B cell (primary cell): ENCODE results near the gene CASZ1. TPM values are rescaled to one million over a fixed set of nuclear protein-coding genes. Genes with fewer than 3 reads are reported as not detected.

ENCODE experiments used
- ATAC-seq: fragments of 200-7000 bp; cut with Tn5 transposase; one replicate; pipeline ENCODE4 v1.10.0; 2021; ENCODE audit warnings: low read depth, mild to moderate bottlenecking, moderate number of reproducible peaks, moderate library complexity
- CTCF ChIA-PET: fragments of 350-600 bp; sonication (Branson Sonifier 250); formaldehyde crosslinking; loops from one replicate; lab custom pipeline; 2021; ENCODE audit warnings: antibody characterized with exemption, inconsistent platforms; lab: Charles Lee
- POLR2A ChIA-PET: fragments of 350-600 bp; sonication (Branson Sonifier 250); formaldehyde crosslinking; loops from one replicate; lab custom pipeline; 2021; ENCODE audit warnings: antibody characterized with exemption; lab: Charles Lee
- DNase-seq: peaks from one replicate; pipeline ENCODE4 v3.0.0; 2013
- H2AFZ ChIP-seq: 2 replicates; pipeline ENCODE4 v1.6.1; 2012; ENCODE audit warnings: mild to moderate bottlenecking, low read depth, low read length; ENCODE audit not compliant: insufficient read depth, poor library complexity, severe bottlenecking
- H3K27ac ChIP-seq, 2 donors: 1 replicate in 1 of 2; 2 replicates in 1 of 2; pipeline ENCODE4 v1.5.1; 2012 to 2013; ENCODE audit warnings: low read length in 2 of 2, mild to moderate bottlenecking in 2 of 2, moderate library complexity in 1 of 2
- H3K27me3 ChIP-seq, 4 experiments: fragments of 200-600 bp in 1 of 4; sonication (generic) in 1 of 4; replicated peaks in 1 of 4; 1 replicate in 2 of 4; 2 replicates in 2 of 4; pipeline versions ENCODE4 v1.6.1 to v1.7.0; 2013 to 2016; ENCODE audit warnings: low read length in 3 of 4, mild to moderate bottlenecking in 2 of 4, mixed read lengths in 1 of 4, moderate library complexity in 1 of 4; ENCODE audit not compliant: insufficient read depth in 4 of 4, control insufficient read depth in 3 of 4; ENCODE audit errors: control extremely low read depth in 1 of 4
- H3K36me3 ChIP-seq, 2 experiments: replicated peaks in 1 of 2; 1 replicate in 1 of 2; 2 replicates in 1 of 2; pipeline versions ENCODE4 v1.6.1 to v1.7.1; 2013; ENCODE audit warnings: low read length in 1 of 2; ENCODE audit not compliant: insufficient read depth in 2 of 2, control insufficient read depth in 1 of 2; ENCODE audit errors: control extremely low read depth in 1 of 2, extremely low read depth in 1 of 2
- H3K4me1 ChIP-seq, 2 donors: fragments of 200-600 bp in 1 of 2; sonication (generic) in 1 of 2; 1 replicate in 1 of 2; 2 replicates in 1 of 2; pipeline versions ENCODE4 v1.5.1 to v1.6.1; 2013 to 2017; ENCODE audit warnings: low read length in 2 of 2; ENCODE audit not compliant: control insufficient read depth in 2 of 2, insufficient read depth in 2 of 2
- H3K4me2 ChIP-seq: replicated peaks from 2 replicates; pipeline ENCODE3; 2012; ENCODE audit warnings: mild to moderate bottlenecking, low read depth, low read length; ENCODE audit not compliant: poor library complexity, severe bottlenecking
- H3K4me3 ChIP-seq, 5 experiments: fragments of 200-600 bp in 1 of 5; sonication (generic) in 1 of 5; 1 replicate in 3 of 5; 2 replicates in 2 of 5; pipeline versions ENCODE4 v1.5.1 to v1.7.0; 2011 to 2016; ENCODE audit warnings: low read length in 4 of 5, mild to moderate bottlenecking in 4 of 5, low read depth in 2 of 5, control low read depth in 1 of 5, moderate library complexity in 1 of 5; ENCODE audit not compliant: insufficient read depth in 1 of 5; ENCODE audit errors: control extremely low read depth in 1 of 5, extremely low read depth in 1 of 5
- H3K79me2 ChIP-seq: fragments of 200-600 bp; sonication (generic); one replicate; pipeline ENCODE4 v1.6.0; 2016; ENCODE audit warnings: low read length; ENCODE audit not compliant: control insufficient read depth, insufficient read depth
- H3K9ac ChIP-seq: fragments of 200-600 bp; sonication (generic); 2 replicates; pipeline ENCODE4 v1.6.1; 2017; ENCODE audit warnings: mild to moderate bottlenecking, low read length, moderate library complexity
- H3K9me3 ChIP-seq, 3 donors: one replicate each; pipeline versions ENCODE4 v1.6.1 to v1.7.1; 2013; ENCODE audit warnings: low read length in 2 of 3; ENCODE audit not compliant: control insufficient read depth in 2 of 3, insufficient read depth in 1 of 3; ENCODE audit errors: control extremely low read depth in 1 of 3
- H4K20me1 ChIP-seq: 2 replicates; pipeline ENCODE4 v1.6.0; 2012; ENCODE audit warnings: mild to moderate bottlenecking, low read length; ENCODE audit not compliant: insufficient read depth, control insufficient read depth, poor library complexity, severe bottlenecking
- H3K27ac Mint-ChIP-seq: one replicate; pipeline ENCODE4 v1.8.0; 2021; ENCODE audit warnings: mixed read lengths
- H3K27me3 Mint-ChIP-seq: one replicate; pipeline ENCODE4 v1.8.0; 2021; ENCODE audit warnings: mixed read lengths
- H3K4me1 Mint-ChIP-seq: one replicate; pipeline ENCODE4 v1.8.0; 2021; ENCODE audit warnings: mixed read lengths
- H3K4me3 Mint-ChIP-seq: one replicate; pipeline ENCODE4 v1.8.0; 2021; ENCODE audit warnings: mixed read lengths
- H3K9me3 Mint-ChIP-seq: one replicate; pipeline ENCODE4 v1.8.0; 2022; ENCODE audit warnings: mixed read lengths; ENCODE audit not compliant: insufficient read depth
- EZH2 ChIP-seq: IDR thresholded peaks from 2 replicates; pipeline ENCODE4 v1.6.1; 2012; ENCODE audit warnings: borderline replicate concordance, low read depth, mild to moderate bottlenecking, moderate library complexity, low read length; ENCODE audit not compliant: insufficient read depth, poor library complexity, severe bottlenecking
- WGBS: methylation state at CpG from one replicate; pipeline ENCODE4 v1.1.5; 2013; ENCODE audit warnings: missing lambda C conversion rate; ENCODE audit not compliant: insufficient coverage; 5-methylcytosine and 5-hydroxymethylcytosine counted together
- intact Hi-C: fragments of 100-400 bp; cut with micrococcal nuclease; formaldehyde crosslinking; loops from one replicate; pipeline ENCODE4 v1.10.0; 2022
- polyA plus RNA-seq: library from polyadenylated mRNA; depleted of rRNA; stranded (reverse); fragments of >200 nt; gene quantifications from 2 replicates; pipeline ENCODE4 v1.2.3, GENCODE V29; 2012
- total RNA-seq, 2 donors: library from RNA; stranded (reverse); fragments of 120-200 nt in 1 of 2; gene quantifications; 1 replicate in 1 of 2; 2 replicates in 1 of 2; pipeline versions ENCODE4 v1.2.3 to v1.2.4, GENCODE V29; 2013 to 2022
- TF ChIP-seq, protein P1 (sequence below): fragments of 200-600 bp; IDR thresholded peaks from one replicate; pipeline ENCODE4 v1.8.0; 2022; ENCODE audit warnings: antibody characterized with exemption, mild to moderate bottlenecking

CASZ1 gene
- total and polyA plus RNA-seq, 2 donors (not counting 1 experiment from before 2014, with no cell fraction given): 9.5 to 27.2 TPM

DNA sequence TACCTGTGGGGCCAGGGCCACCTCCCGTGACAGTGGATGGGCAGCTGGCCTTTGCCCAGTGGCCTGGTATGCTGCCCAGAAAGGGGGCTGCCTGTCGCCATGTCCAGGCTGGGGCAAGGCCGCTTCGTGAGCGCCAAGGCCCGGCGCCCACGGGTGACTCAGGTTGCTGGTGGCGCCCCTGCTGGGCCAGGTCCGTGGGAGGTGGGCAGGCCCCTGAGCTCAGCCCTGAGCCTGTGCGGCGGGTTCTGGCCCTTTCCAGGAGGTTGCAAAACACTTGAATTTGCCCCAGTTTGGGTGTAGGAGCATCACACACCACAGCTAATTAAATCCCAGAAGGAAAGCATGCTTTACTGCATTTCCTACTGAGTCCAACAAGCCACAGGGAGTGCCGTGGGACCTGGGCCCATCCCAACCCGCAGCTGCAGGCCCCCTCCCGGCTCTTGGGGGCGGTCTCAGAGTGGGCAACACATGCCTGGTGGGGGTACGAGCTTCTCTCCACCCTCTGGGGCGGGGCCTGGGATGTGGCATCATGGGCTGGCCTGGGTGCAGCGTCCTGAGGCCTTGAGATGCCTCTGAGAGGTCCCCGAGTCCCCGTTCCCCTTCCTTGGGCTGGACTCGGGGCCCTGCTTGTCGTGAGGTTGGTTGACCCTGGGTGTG, 161.9 kb downstream of the CASZ1 start:
- Histone ChIP-seq H3K4me3 (no peak overlapping the region), H2AFZ (no peak overlapping the region), H3K9ac (no peak overlapping the region), H3K4me1 (peaks cover 0 to 4% of the 10 kb centered on the region in 2 donors), H3K27me3 (peaks cover 0 to 4% (median 1%) of the 10 kb centered on the region in 4 experiments), H3K36me3 (peaks cover 0 to 2% of the 10 kb centered on the region in 2 experiments), H3K9me3 (peaks cover 0 to 4% (median 0%) of the 10 kb centered on the region in 3 donors), H3K79me2 (no peaks in the 10 kb centered on the region), H3K27ac (no peak overlapping the region), H4K20me1 (no peaks in the 10 kb centered on the region), H3K4me2 (no peak overlapping the region)
- no peaks in the 10 kb centered on the region for H3K4me1 Mint-ChIP-seq
- CTCF ChIA-PET: no interaction called here
- ATAC-seq (no peak), DNase-seq (no peak)
- TF ChIP-seq EZH2: no peak
- TF ChIP-seq, protein P1, sequence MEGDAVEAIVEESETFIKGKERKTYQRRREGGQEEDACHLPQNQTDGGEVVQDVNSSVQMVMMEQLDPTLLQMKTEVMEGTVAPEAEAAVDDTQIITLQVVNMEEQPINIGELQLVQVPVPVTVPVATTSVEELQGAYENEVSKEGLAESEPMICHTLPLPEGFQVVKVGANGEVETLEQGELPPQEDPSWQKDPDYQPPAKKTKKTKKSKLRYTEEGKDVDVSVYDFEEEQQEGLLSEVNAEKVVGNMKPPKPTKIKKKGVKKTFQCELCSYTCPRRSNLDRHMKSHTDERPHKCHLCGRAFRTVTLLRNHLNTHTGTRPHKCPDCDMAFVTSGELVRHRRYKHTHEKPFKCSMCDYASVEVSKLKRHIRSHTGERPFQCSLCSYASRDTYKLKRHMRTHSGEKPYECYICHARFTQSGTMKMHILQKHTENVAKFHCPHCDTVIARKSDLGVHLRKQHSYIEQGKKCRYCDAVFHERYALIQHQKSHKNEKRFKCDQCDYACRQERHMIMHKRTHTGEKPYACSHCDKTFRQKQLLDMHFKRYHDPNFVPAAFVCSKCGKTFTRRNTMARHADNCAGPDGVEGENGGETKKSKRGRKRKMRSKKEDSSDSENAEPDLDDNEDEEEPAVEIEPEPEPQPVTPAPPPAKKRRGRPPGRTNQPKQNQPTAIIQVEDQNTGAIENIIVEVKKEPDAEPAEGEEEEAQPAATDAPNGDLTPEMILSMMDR: no peak
- no peak overlapping the region for H3K4me3 Mint-ChIP-seq
- intact Hi-C loops: no loop called here
- no peaks in the 10 kb centered on the region for H3K27me3 Mint-ChIP-seq
- H3K27ac Mint-ChIP-seq: no peak overlapping the region
- H3K9me3 Mint-ChIP-seq: no peaks in the 10 kb centered on the region
- 92% methylated on average over 23 of the region's 23 CpGs for WGBS
- POLR2A ChIA-PET: no interaction called here

DNA sequence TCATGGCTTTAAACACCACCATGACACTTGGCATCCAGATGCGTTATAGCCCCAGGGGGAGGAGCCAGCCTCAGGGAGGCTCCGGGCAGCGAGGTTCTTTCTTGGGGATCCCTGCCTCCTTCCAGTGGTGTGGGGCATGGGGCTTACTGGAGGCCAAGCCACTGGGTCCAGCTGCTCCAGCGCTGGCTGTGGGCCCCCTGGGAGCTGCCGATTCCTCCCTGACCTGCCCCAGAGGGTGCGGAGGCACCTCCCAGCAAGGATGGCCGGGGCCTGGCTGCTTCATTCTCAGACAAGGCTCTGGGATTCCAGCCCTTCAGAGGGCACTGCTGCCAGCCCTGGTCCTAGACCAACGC, 162.4 kb downstream of the CASZ1 start:
- TF ChIP-seq, protein P1: no peak
- no peak for TF ChIP-seq EZH2
- Histone ChIP-seq H2AFZ (no peak overlapping the region), H3K27me3 (peaks cover 0 to 4% (median 1%) of the 10 kb centered on the region in 4 experiments), H3K4me2 (no peak overlapping the region), H3K36me3 (peaks cover 0 to 4% of the 10 kb centered on the region in 2 experiments), H3K27ac (no peak overlapping the region), H4K20me1 (no peaks in the 10 kb centered on the region), H3K79me2 (no peaks in the 10 kb centered on the region), H3K9me3 (no peaks in the 10 kb centered on the region), H3K4me1 (peaks cover 0 to 4% of the 10 kb centered on the region in 2 donors), H3K9ac (no peak overlapping the region), H3K4me3 (no peak overlapping the region)
- no peak for DNase-seq
- WGBS: 98% methylated on average over 8 of the region's 8 CpGs
- no peak for ATAC-seq
- intact Hi-C loops: no loop called here
- Mint-ChIP-seq H3K27me3 (no peaks in the 10 kb centered on the region), H3K4me3 (no peak overlapping the region), H3K4me1 (no peaks in the 10 kb centered on the region), H3K9me3 (no peaks in the 10 kb centered on the region), H3K27ac (no peak overlapping the region)
- CTCF ChIA-PET: no interaction called here
- POLR2A ChIA-PET: no interaction called here
